RPMI8226 (cell line): ENCODE results near the gene ABI1.

Experiments
- DNase-seq: peaks from one replicate; pipeline ENCODE4 v3.0.0-alpha.2; 2015

Gene ABI1

DNA sequence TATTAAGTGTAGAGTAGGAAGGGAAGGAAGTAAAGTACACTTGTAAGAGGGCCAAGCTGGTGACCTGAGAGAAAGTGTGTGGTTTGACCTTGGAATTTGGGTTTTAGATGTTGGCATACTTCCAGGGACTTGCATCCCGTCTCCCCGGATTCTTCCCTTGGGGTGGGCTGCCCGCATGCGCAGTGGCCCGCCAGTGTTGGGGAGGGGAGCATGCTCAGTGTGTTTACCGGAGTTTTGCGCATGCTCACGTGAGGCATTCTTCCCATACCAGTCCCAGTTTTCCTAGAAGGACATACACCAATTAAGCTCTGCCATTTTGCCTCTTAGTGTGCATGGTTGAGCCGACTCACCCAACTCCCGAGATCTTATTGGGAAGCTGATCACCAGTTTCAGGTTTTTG is 153.8 kb downstream of the ABI1 start:
- DNase-seq, result no peak

DNA sequence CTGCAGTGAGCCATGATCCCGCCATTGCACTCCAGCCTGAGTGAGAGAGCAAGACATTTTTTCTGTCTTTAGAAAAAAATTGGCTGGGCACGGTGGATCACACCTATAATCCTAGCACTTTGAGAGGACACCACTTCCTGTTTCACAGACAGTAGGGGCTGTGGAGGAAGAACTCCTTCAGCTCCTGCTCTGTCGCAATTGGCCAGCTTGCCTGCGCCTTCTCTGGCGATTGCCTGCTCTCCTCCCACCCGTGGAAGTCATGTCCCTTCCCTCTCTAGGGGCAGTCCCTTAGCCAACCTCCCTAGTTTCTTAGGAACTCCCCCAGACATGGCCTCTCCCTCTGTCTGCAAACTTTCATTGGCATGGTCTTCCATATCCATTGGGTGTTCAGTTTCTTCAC is 154.6 kb downstream of the ABI1 start:
- no peak for DNase-seq

DNA sequence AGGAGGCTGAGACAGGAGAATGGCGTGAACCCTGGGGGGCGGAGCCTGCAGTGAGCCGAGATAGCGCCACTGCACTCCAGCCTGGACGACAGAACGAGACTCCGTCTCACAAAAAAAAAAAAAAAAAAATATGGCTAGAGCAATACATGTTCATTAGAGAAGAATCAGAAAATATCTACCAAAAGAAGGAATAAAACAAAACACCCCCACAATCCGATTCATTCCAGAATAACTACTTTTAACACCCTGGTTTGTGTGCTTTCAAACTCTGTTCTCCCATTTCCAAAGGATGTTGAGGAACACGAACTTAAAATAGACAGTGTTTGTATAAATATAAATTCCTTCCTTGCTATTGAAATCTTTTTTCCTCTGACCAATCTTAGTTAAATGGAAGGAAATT is 156.8 kb downstream of the ABI1 start:
- DNase-seq, result no peak

DNA sequence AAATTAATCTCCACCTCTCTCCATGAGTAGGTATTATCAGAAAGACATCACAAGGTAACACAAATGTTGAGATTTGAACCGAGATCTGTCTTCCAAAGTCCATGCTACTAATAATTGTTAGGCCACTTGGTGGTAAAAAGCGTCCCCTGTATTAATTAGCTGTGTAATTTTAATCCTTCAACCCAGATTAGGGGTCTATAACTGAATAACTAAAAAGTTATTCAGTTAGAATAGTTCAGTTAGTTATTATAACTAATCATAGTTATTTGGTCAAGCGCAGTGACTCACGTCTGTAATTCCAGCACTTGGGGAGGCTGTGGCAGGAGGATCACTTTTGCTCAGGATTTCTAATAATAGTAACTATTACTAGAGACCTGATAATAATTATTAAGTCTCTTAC is 157.7 kb downstream of the ABI1 start:
- DNase-seq, result no peak

DNA sequence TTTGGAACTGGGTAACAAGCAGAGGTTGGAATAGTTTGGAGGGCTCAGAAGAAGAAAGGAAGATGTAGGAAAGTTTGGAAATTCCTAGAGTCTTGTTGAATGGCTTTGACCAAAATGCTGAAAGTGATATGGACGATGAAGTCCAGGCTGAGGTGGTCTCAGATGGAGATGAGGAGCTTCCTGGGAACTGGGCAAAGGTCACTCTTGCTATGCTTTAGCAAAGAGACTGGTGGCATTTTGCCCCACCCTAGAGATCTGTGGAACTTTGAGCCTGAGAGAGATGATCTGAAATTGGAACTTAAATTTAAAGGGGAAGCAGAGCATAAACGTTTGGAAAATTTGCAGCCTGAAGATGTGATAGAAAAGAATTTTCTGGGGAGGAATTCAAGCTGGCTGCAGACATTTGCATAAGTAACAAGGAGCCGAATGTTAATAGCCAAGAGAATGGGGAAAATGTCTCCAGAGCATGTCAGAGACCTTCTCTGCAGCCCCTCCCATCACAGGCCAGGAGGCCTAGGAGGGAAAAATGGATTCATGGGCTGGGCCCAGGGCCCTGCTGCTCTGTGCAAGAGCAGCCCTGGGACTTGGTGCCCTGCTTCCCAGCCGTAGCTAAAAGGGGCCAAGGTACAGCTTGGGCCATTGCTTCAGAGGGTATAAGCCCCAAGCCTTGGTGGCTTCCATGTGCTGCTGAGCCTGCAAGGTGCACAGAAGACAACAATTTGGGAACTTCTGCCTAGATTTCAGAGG is 159.7 kb downstream of the ABI1 start:
- DNase-seq, result no peak

DNA sequence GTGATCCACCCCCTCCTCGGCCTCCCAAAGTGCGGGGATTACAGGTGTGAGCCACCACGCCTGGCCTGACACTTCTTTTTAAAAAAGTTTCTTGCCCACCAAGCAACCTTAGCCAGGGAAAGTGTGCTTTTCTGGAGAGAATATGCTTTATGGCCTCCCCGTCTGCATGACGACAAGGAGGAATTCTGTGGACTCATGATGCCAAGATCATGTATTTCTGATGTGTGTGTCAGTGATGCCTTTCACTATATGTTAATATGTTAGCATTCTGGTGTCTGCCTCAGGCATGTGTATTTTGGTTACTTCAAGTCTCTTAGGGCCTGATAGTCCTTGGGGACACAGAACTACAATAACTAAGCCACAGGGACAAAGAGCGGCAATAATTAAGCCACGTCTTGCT is 161.1 kb downstream of the ABI1 start:
- DNase-seq, result no peak

DNA sequence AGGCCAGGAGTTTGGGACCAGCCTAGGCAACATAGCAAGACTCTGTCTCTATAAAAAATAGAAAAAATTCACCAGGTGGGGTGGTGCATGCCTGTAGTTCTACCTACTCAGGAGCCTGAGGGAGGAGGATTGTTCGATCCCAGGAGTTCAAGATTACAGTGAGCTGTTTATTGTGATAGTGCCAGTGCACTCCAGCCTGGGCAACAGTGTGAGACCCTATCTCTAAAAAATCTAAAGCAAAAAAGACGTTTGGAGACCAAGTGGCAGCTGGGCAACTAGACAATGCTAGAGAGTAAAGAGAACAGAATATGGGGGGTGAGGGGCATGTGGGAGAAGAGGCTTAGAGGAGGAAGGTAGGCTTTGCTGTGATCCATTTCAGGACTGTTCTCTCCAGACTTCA is 161.8 kb downstream of the ABI1 start:
- DNase-seq, result no peak

DNA sequence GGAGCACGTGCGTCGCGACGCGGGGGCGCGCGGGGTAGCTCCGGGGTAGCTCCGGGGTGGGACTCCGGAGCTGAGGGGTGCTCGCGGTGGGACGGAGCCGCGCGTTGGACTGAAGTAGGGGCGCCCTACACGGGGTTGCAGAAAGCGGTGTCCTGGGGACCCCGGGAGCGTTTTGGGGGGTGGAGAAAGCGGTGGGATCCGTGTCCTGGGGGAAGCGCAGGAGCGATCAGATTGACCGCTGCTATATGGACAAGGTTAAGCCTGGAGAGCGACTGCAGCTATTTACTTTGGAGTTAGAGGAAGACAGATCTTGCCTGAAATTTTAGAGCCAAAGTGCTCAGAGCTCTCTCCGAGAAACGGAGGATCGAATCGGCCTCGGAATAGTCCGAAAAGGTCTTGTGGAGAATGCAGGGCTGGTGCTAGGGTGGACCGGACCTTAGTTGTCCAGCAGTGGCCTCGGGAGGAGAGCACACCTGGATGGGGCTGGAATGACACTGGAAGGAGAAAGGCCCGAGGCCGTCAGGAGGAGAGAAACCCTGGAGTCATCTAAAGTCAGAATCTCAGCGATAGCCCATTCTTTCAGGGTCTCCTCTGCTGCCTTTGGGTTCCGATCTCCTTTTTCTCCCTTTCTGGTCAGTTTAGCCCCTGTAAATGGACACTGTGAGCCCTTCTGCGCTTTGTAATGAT is 162.7 kb downstream of the ABI1 start:
- no peak for DNase-seq

DNA sequence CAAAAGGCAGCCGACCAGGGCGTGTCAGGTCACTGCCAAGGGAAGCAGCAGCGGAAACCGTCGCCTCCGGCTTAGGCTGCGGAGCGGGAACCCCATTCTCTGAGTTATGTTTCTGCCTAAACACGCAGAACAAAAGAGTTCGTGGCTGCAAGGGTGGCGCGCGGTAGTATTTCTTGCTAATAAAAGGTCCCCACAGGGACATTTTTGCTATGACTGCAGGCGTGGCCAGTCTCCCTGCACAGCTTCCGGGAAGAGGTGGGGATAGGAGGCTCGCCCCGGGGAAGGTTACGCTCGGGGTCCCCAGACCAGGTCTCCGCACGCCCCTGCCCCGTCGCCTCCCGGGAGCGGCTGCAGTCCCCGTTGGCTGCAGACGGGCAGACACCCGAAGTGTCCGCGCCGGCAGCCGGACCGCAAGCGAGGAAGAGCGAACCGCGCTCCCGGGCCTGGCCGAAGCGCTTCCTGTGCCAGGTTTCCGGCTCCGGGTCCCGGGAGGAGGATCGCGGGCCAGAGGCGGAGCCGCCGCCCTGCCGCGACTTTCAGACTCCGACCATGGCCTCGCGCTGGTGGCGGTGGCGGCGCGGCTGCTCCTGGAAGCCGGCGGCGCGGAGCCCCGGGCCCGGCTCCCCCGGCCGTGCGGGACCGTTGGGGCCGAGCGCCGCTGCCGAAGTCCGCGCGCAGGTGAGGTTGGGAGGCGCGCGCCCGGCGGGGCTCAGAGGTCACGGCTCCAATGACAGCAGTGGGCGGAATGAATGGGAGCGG is 163.4 kb downstream of the ABI1 start, which contains the start of gene PDSS1:
TSS of gene PDSS1 (plus strand) at position 539 of the 759 bp plus-strand sequence. CDS start at position 550, 11 bp downstream.
- peak; percentile 81 for DNase-seq

DNA sequence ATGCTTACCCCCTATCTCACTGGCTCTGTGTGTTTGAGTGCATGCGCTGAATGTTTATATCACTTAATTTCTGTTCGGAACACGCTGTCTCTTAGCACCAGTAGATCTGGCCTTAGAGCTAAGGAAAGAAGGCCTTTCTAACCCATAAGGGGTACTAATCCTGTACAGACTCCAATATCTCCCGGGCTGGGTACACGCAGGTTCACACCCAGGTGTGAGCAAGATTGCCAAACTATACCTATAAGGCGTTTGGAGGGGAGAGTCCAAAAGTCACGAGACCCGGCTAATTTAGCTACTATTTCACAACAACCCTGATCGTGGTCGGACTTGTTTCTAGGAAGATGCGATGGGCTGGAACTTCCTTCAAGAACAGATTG is 164.0 kb downstream of the ABI1 start:
- DNase-seq, result no peak
